NCI-H524 (cell line): ENCODE measurements around the gene FRMD3.

Experiments used
- DNase-seq, 2 experiments: peaks; one replicate each; lab custom pipeline; 2025; lab: John Stamatoyannopoulos, UW

FRMD3 gene

GRCh38 chr9:83336706-83337105 is 201.5 kb downstream of the FRMD3 start:
- DNase-seq = no peak

DNA sequence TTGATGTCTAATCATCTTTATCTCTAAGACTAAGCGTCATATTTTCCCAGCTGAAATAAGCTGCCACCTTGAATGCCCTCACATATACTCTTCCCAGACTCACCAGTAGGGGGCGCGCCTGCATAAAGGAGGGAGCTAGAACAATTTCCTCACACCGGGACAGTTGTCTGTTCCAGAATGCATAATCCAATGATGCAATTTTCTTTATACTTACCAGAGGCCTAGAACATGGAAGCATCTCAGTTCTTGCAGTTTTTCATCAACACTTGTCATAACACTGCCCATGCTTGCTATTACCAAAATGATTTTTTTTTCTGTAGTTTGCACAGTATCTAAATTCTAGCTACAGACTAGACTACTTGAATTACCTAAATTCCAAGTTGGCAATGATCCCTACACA is 203.9 kb downstream of the FRMD3 start:
- DNase-seq = peak; percentile 50 to 60

DNA sequence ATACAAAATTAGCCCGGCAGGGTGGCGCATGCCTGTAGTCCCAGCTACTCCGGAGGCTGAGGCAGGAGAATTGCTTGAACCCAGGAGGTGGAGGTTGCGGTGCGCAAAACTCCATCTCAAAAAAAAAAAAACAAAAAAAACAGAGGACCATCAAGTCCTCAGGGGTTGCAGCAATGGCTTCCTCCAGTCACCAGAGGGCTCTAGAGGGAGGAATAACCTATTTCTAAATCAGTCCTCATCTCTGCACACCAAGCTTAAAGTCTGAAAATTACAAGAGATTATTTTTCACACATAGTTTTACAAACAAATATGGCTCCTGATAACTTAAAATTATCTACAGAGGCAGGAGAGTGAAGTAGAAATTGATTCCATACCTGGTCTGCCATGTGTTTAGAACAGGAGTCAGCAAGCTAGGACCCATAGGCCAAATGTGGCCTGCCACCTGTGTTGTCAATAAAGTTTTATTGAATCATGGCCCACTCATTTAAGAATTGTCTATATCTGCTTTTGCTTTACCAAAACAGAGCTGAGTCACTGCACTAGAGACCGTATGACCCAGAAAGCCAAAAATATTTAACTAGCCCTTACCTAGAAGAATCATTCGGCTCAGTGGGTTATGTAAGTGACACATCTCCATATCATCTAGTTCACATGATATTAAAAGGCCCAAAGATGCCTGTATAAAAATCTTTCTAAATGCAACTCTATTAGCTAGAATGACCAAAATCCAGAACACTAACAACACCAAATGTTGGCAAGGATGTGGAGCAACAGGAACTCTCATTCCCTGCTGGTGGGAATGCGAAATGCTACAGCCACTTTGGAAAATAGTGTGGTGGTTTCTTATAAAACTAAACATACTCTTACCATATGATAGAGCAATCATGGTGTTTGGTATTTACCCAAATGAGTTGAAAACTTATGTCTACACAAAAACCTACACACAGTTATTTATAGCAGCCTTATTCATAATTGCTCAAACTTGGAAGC is 207.7 kb downstream of the FRMD3 start:
- no peak for DNase-seq

DNA sequence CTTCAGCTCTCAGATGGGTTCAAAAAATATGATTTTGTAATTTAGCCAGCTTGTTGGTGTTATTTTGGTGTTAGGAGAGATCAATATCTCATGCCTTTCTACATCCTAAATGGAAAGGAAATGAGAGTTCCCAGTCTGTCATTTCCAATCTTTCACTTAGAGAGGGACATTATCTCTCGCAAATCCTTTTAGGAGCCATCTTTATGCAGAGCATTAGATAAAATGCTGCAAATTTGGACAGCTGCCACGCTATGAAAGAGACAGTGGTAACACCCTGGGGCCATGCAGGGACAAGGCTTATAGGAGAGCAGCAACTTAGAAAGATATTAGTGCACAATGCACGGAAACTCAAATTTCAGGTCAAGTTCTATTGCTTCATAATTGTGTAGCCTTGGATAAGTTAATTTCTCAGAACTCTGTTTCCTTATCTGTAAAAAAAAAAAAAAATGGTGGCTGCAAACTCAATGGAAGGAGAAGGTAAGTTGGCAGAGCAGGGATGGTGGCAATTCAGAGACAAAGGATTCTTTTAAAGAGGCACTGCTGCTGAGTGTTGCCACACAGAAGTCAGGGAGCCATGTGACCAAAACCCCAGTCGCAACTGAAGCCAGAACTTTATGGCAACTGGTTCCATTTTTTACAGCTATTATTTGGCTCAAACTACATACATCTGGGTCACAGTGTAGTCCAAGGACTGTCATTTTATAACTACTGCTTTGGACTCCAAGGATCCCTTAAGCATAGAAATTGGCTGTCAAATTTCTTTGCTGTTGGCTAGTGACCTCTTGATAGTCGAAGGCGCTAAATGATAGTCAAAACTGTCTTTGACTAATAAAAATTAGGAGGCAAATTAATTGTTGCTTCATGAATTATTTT is 210.2 kb downstream of the FRMD3 start:
- peak in 1 of 2 experiments; percentile 3 for DNase-seq

DNA sequence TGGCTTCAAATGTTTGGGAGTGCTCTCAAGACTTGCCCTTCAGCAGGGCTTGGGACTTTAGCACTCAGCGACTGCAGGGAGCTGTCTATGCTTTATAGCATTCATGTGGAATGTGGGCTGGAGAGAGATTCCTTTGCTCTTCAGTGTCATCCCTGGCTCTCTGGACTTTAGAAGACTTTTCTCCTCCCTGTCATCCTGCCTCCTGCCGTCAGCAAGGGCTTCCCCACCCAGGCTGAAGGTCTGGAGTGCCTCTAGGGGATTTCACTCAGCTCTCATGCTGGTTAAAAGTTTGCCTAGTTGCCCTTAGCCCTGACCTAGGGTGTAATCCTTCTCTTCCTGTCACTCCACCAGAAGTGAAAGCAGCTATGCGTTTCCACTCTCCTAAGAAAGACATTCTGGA is 210.9 kb downstream of the FRMD3 start:
- no peak for DNase-seq

DNA sequence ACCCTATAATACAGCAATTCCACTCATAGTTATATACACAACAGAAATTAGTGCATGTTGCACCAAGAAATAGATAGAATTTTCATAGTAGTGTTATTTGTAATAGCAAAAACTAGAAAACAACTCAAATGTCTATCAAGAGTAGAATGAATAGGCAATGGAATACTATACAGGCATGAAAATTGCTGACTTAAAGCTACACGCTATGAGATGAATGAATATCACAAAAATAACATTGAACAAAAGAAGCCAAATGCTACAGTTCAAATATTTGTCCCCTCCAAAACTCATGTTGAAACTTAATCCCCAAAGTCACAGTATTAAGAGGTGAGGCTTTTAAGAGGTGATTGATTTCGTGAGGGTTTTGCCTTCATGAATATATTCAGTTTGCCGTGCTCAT is 215.1 kb downstream of the FRMD3 start:
- DNase-seq = no peak

- DNase-seq = no peak
Measured at GRCh38 chr9:83322438-83322837, 215.8 kb downstream of the FRMD3 start.

DNA sequence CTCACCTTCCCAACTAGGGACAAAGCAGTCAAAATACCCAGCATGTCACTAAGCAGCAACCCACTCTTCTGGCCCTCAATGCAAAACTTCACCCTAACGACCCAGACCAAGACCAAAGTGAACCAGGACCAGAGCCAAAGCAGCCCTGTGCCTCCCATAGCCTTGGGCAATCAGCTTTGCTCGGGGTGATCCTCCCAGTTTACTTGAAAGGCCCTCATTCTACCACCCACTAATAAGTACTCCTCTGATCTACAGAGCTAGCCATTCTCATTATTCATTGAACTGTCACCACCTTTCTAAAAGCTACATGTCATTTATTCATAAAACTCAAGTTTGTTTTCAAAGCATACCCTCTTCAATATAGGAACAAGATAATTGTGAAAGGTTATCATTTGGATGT is 221.0 kb downstream of the FRMD3 start:
- no peak for DNase-seq

GRCh38 chr9:83315649-83316048 is 222.6 kb downstream of the FRMD3 start:
- DNase-seq = no peak

GRCh38 chr9:83313781-83314180 is 224.4 kb downstream of the FRMD3 start:
- DNase-seq = peak; percentile 4 to 54

GRCh38 chr9:83312537-83312936 is 225.7 kb downstream of the FRMD3 start:
- no peak for DNase-seq

GRCh38 chr9:83307066-83307724 is 231.0 kb downstream of the FRMD3 start:
- DNase-seq = no peak

DNA sequence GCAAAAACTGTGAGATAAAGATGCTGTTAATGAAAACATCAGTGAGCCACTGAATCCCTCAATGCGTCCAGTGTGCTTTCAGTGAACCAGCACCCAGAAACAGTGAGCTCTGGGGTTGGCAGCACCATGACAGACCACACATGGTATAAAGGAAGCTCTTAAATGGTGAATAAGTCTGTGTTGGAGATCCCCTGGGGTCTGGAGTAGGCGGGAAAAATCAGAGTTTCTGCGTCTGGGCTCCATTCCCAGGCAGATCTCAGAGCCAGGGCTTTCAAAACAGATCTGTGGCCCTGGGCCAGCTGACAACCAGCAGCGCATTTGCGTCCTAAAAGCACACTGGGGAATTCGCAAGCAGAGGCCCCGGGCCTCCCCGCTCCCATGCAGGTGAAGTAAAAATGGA is 233.5 kb downstream of the FRMD3 start:
- DNase-seq = no peak

GRCh38 chr9:83299571-83299970 is 238.6 kb downstream of the FRMD3 start:
- no peak for DNase-seq

DNA sequence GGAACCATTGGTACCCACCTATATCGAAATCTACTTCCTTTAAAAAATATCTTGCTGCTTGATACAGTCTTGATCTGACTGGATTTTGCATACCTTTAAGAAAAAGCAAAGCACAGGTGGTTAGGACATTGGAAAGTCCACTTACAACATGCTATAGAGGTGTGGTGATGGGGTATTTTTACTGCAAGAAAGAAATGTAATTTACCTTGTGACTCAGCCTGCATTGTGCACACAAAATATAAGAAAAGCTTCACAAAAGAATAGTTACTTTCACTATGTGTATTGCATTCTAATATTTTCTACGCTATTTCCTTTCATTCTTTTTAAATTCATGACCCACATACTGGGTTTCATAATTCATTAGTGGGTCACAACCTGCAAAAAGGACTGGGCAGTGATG is 239.1 kb downstream of the FRMD3 start:
- DNase-seq = no peak

GRCh38 chr9:83296123-83296522 is 242.1 kb downstream of the FRMD3 start:
- no peak for DNase-seq

DNA sequence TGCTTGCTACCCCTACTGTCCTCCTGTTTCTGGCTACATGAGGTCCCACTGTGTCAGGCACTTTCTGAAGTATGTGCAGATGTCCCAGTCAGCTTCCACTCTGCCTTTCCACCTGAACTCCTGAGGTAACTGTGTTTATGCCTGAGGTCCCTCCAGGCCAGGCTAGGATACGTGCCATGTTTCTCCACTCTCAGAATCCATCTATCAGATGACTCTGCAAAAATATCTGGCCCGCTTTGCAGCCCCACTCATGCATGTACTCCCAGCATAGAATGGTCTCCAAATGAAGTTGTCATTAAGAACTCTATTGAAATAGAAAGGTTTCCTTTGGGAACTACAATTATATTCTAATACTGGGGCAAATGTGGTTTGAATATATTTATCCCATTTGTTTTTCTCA is 243.4 kb downstream of the FRMD3 start:
- no peak for DNase-seq

- no peak for DNase-seq
Measured at GRCh38 chr9:83291196-83291595, 247.0 kb downstream of the FRMD3 start.

DNA sequence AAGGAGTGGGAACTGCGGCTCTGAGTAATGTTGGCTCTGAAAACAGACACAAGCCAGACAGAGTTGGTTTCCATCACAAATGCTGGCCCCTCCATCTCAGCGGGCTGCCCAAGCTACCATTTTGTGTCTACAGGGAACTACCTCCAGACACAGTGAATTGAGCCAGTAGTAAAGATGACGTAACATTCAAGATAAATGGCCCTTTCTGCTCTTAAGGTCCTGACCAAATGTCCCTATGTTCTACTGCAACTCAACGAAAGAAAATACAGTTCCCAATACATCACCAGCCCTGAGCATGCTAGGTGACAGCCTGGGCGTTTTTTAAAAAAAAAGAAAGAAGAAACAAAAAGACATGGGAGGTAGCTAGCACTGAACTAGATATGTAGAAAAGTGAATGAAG is 247.5 kb downstream of the FRMD3 start:
- no peak for DNase-seq

- no peak for DNase-seq
Measured at GRCh38 chr9:83287021-83287420, 251.2 kb downstream of the FRMD3 start.

DNA sequence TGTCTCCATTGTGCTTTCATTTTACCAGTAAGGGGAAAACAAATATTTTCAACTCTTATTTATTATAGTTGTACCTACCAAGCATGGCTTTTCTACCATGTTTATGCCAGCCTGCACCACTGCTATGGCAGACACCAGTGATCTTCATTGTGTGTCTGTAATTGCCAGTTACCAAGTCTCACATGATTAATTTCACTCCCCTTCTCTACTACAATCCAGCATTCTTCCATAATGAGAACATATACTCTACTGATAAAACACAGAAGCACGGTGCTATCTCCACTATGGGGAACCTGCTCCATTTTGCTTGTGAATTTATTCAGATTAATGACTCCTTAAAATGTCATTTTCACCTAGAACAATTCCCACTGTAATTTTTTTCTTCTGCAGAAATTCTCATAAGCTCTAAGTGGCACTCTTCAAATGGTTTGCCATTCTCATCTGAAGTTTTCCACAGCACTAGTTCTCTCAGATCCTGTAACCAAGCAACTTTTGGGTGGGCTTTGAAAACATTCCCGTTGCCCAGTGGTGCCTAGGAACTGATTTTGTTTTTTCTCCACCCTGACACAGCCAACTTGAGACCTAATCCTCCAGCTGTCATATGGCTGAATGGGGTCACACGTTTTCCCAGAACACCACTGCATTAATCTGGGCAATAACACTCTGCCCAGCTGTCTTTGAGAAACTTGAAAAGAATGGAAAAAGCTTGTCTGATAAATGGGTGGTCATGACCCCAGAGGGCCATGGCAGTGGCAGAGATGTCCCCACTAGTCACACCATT is 252.6 kb downstream of the FRMD3 start:
- peak; percentile 20 to 71 for DNase-seq

GRCh38 chr9:83284746-83285145 is 253.5 kb downstream of the FRMD3 start:
- DNase-seq = no peak
